ENCODE measurements around the gene CCDC188. TPM values are rescaled to one million over a fixed set of nuclear protein-coding genes. Genes with fewer than 3 reads are reported as not detected.

Gene CCDC188
- total RNA-seq, 1 experiment from 2014 or later, result not detected

GRCh38 chr22:20143883-20144665 lies 6.8 kb downstream of the CCDC188 start:
- CTCF ChIA-PET, result no interaction called here
- Mint-ChIP-seq H3K4me3 (ENCODE audit: low read depth, unreplicated experiment) (no peak overlapping the region), H3K4me1 (ENCODE audit: low read depth, unreplicated experiment) (no peaks in the 10 kb centered on the region)

DNA sequence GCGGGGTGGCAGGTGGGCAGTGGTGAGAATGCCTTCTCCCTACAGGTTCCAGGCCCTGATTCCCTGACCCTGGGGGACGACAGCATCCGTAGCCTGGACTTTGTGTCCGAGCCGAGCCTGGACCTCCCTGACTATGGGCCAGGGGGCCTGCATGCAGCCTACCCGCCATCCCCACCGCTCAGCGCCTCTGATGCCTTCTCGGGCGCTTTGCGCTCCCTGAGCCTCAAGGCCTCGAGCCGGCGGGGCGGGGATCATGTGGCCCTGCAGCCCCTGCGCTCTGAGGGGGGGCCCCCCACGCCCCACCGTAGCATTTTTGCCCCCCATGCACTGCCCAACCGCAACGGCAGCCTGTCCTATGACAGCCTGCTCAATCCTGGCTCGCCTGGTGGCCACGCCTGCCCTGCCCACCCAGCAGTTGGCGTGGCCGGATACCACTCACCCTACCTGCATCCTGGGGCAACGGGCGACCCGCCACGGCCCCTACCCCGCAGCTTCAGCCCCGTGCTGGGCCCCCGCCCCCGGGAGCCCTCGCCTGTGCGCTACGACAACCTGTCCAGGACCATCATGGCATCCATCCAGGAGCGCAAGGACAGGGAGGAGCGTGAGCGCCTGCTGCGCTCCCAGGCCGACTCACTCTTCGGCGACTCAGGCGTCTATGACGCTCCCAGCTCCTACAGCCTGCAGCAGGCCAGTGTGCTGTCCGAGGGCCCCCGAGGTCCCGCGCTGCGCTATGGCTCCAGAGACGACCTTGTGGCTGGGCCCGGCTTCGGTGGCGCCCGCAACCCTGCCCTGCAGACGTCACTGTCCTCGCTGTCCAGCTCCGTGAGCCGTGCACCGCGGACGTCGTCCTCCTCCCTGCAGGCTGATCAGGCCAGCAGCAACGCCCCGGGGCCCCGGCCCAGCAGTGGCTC lies 7.9 kb downstream of the CCDC188 start:
- Mint-ChIP-seq H3K27ac (ENCODE audit: unreplicated experiment) (no peak overlapping the region), H3K9me3 (ENCODE audit: low read depth, unreplicated experiment) (no peaks in the 10 kb centered on the region), H3K4me3 (ENCODE audit: low read depth, unreplicated experiment) (no peak overlapping the region), H3K4me1 (ENCODE audit: low read depth, unreplicated experiment) (no peaks in the 10 kb centered on the region), H3K36me3 (ENCODE audit: insufficient read depth, unreplicated experiment) (peaks cover 12% of the 10 kb centered on the region), H3K27me3 (ENCODE audit: unreplicated experiment) (no peaks in the 10 kb centered on the region)
- no TSS peak for BruUV-seq (replicated peaks)
- no peak for DNase-seq
- TF ChIP-seq, protein P1, sequence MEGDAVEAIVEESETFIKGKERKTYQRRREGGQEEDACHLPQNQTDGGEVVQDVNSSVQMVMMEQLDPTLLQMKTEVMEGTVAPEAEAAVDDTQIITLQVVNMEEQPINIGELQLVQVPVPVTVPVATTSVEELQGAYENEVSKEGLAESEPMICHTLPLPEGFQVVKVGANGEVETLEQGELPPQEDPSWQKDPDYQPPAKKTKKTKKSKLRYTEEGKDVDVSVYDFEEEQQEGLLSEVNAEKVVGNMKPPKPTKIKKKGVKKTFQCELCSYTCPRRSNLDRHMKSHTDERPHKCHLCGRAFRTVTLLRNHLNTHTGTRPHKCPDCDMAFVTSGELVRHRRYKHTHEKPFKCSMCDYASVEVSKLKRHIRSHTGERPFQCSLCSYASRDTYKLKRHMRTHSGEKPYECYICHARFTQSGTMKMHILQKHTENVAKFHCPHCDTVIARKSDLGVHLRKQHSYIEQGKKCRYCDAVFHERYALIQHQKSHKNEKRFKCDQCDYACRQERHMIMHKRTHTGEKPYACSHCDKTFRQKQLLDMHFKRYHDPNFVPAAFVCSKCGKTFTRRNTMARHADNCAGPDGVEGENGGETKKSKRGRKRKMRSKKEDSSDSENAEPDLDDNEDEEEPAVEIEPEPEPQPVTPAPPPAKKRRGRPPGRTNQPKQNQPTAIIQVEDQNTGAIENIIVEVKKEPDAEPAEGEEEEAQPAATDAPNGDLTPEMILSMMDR (IDR thresholded peaks at IDR 0.05; ENCODE audit: unreplicated experiment), result no peak
- intact Hi-C loops (cut with micrococcal nuclease; ENCODE audit: unreplicated experiment), result no loop called here
- CTCF ChIA-PET, result no interaction called here

More at GRCh38 chr22:20143883-20144665, 6.8 kb downstream of the CCDC188 start:
- Mint-ChIP-seq H3K36me3 (ENCODE audit: insufficient read depth, unreplicated experiment) (peaks cover 12% of the 10 kb centered on the region), H3K27me3 (ENCODE audit: unreplicated experiment) (no peaks in the 10 kb centered on the region), H3K9me3 (ENCODE audit: low read depth, unreplicated experiment) (no peaks in the 10 kb centered on the region), H3K27ac (ENCODE audit: unreplicated experiment) (no peak overlapping the region)
- TF ChIP-seq, protein P1 (IDR thresholded peaks at IDR 0.05; ENCODE audit: unreplicated experiment), result no peak
- no TSS peak for BruUV-seq (replicated peaks)
- no peak for DNase-seq
- intact Hi-C loops (cut with micrococcal nuclease; ENCODE audit: unreplicated experiment), result no loop called here

GRCh38 chr22:20141186-20142077 lies 9.4 kb downstream of the CCDC188 start:
- CTCF ChIA-PET, result no interaction called here

More at GRCh38 chr22:20141186-20142077, 9.4 kb downstream of the CCDC188 start:
- no TSS peak for BruUV-seq (replicated peaks)
- Mint-ChIP-seq H3K9me3 (ENCODE audit: low read depth, unreplicated experiment) (no peaks in the 10 kb centered on the region), H3K27ac (ENCODE audit: unreplicated experiment) (no peak overlapping the region), H3K4me3 (ENCODE audit: low read depth, unreplicated experiment) (no peak overlapping the region), H3K27me3 (ENCODE audit: unreplicated experiment) (no peaks in the 10 kb centered on the region), H3K4me1 (ENCODE audit: low read depth, unreplicated experiment) (no peaks in the 10 kb centered on the region), H3K36me3 (ENCODE audit: insufficient read depth, unreplicated experiment) (peaks cover 12% of the 10 kb centered on the region)
- TF ChIP-seq, protein P1 (IDR thresholded peaks at IDR 0.05; ENCODE audit: unreplicated experiment), result no peak
- DNase-seq, result no peak
- intact Hi-C loops (cut with micrococcal nuclease; ENCODE audit: unreplicated experiment), result no loop called here
